ENCODE data around the gene C10orf67.

Gene C10orf67

DNA sequence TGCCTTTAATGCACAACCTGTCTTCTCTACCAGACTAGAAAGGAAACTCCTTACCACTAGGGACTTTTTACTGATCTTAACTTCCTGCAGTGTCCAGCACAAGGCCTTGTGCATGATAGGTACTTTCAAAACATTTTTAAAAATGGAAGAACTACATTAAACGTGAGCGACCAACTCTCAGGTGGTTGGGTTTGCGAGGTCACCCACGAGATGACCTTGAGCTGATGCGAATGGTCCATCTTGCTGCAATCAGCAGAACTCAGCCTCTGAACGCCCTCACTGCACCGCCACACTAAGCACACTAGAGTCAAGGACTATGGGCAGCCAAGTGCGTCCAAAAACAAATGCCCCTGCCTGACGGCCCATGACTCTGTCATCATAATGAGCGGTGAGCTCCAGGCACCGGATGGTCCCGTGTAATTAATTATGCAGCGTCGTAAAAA is 187.3 kb downstream of the C10orf67 start:
- Histone ChIP-seq H3K27ac (no peak overlapping the region), H3K27me3 (peaks cover 44% of the 10 kb centered on the region), H3K9me3 (no peaks in the 10 kb centered on the region), H3K36me3 (no peaks in the 10 kb centered on the region), H3K4me1 (ENCODE audit: control insufficient read depth in 1 of 2, insufficient read depth in 1 of 2, low read depth in 1 of 2, low read length in 1 of 2) (peaks cover 0 to 5% of the 10 kb centered on the region in 2 experiments), H3K4me3 (ENCODE audit: low read depth in 1 of 2, low read length in 1 of 2) (no peak overlapping the region)
- no peak for TF ChIP-seq CTCF (IDR thresholded peaks at IDR 0.05)

GRCh38 chr10:23156447-23157150 is 188.0 kb downstream of the C10orf67 start:
- no peak for TF ChIP-seq CTCF (IDR thresholded peaks at IDR 0.05)
- Histone ChIP-seq H3K36me3 (no peaks in the 10 kb centered on the region), H3K4me1 (ENCODE audit: control insufficient read depth in 1 of 2, insufficient read depth in 1 of 2, low read depth in 1 of 2, low read length in 1 of 2) (peaks cover 0 to 5% of the 10 kb centered on the region in 2 experiments), H3K27me3 (peaks cover 38% of the 10 kb centered on the region), H3K27ac (no peak overlapping the region), H3K9me3 (no peaks in the 10 kb centered on the region), H3K4me3 (ENCODE audit: low read depth in 1 of 2, low read length in 1 of 2) (no peak overlapping the region)

DNA sequence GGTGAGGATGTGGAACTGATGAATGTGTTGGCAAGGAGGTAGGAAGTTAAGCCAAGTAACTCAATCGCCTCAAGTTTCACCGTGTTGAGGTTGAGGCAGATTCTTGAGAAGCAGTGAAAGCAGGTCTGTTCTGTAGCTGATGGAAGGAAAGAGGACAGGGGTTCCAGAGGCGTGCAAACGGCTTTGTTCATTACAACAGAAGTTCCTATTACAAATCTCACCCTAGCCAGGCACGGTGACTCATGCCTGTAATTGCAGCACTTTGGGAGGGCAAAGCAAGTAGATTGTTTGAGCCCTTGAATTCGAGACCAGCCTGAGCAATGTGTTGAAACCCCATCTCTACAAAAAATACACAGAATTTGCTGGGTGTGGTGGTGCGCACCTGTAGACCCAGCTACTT is 189.4 kb downstream of the C10orf67 start:
- H3K4me3 ChIP-seq (ENCODE audit: low read depth in 1 of 2, low read length in 1 of 2) = no peak overlapping the region
- no peaks in the 10 kb centered on the region for H3K9me3 ChIP-seq
- peaks cover 31% of the 10 kb centered on the region for H3K27me3 ChIP-seq
- H3K36me3 ChIP-seq = no peaks in the 10 kb centered on the region
- no peak for TF ChIP-seq CTCF (IDR thresholded peaks at IDR 0.05)
- peaks cover 0 to 5% of the 10 kb centered on the region in 2 experiments for H3K4me1 ChIP-seq (ENCODE audit: control insufficient read depth in 1 of 2, insufficient read depth in 1 of 2, low read depth in 1 of 2, low read length in 1 of 2)
- H3K27ac ChIP-seq = no peak overlapping the region

Measured in neutrophil (primary cell).